Measurements from ENCODE around the gene EFNA2. TPM values are rescaled to one million over a fixed set of nuclear protein-coding genes. Genes with fewer than 3 reads are reported as not detected.

The EFNA2 gene
- total RNA-seq, 1 experiment from 2014 or later: 12.2 TPM

DNA sequence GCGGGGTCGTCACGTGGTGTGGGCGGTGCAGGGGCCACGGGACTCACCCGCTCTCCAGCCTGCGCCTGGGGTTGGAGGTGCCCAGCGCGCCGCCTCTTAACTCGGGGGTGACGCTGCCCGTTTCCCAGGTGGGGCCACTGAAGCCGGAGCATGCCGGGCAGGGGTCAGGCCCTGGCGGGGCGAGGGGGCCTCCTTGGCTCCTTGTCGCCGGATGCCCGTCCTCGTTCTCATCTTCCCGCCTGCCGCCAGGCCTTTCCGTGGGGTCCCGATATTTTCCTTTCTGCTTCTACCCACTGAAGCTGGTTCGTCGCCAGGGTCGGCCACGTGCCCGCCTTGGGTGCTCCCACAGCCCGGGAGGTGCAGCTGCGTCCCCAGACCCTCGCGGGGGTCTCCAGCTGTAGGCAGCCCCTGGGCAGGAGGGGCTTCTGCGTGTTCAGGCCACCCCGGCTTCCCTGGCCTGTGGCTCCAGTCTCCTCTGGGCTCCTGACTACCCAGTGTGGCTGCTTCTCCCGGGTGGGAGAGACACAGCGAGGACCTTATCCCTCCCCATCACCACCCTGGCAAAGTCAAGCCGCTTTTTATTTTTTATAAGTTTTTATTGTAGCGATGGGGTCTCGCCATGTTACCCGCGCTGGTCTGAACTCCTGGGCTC lies 9.6 kb upstream of the EFNA2 start (continued):
- TF ChIP-seq, protein P1, sequence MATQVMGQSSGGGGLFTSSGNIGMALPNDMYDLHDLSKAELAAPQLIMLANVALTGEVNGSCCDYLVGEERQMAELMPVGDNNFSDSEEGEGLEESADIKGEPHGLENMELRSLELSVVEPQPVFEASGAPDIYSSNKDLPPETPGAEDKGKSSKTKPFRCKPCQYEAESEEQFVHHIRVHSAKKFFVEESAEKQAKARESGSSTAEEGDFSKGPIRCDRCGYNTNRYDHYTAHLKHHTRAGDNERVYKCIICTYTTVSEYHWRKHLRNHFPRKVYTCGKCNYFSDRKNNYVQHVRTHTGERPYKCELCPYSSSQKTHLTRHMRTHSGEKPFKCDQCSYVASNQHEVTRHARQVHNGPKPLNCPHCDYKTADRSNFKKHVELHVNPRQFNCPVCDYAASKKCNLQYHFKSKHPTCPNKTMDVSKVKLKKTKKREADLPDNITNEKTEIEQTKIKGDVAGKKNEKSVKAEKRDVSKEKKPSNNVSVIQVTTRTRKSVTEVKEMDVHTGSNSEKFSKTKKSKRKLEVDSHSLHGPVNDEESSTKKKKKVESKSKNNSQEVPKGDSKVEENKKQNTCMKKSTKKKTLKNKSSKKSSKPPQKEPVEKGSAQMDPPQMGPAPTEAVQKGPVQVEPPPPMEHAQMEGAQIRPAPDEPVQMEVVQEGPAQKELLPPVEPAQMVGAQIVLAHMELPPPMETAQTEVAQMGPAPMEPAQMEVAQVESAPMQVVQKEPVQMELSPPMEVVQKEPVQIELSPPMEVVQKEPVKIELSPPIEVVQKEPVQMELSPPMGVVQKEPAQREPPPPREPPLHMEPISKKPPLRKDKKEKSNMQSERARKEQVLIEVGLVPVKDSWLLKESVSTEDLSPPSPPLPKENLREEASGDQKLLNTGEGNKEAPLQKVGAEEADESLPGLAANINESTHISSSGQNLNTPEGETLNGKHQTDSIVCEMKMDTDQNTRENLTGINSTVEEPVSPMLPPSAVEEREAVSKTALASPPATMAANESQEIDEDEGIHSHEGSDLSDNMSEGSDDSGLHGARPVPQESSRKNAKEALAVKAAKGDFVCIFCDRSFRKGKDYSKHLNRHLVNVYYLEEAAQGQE (IDR thresholded peaks at IDR 0.05; ENCODE audit: low read depth): no peak
- TF ChIP-seq CEBPB (IDR thresholded peaks at IDR 0.05; ENCODE audit: low read depth) (no peak), POLR2AphosphoS5 (IDR thresholded peaks at IDR 0.05; ENCODE audit: low read depth, low read length) (peak; percentile 35; the same call in 1 of the 2 replicates), EZH2phosphoT487 (IDR thresholded peaks at IDR 0.05; ENCODE audit: borderline replicate concordance) (no peak), SIN3A (IDR thresholded peaks at IDR 0.05; ENCODE audit: low read depth) (peak; percentile 62; the same call in 1 of the 2 replicates), EGR1 (IDR thresholded peaks at IDR 0.05; ENCODE audit: low read depth) (peak; percentile 98; the same call in 1 of the 2 replicates), CBX3 (IDR thresholded peaks at IDR 0.05; ENCODE audit: low read depth) (no peak), ZNF274 (IDR thresholded peaks at IDR 0.05; ENCODE audit: low read depth, low read length) (no peak), JUND (IDR thresholded peaks at IDR 0.05) (no peak)

DNA sequence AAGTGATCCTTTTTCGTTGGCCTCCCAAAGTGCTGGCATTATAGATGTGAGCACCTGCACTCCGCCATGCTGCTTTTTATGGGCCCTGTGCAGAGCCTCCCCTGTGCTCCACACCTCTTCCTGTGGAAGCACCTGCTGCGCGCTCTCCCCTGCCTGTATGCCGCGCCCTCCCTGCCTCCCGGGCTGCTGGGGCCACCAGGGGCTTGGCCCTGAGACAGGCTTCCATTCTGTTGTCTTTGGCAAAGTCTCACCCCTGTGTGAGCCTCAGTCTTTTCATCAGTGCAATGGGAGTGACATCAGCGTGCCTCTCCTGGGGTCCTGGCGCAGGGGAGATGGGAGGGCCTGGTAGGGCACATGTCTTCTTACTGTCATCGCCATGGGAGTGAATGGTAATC lies 9.0 kb upstream of the EFNA2 start:
- no peak for ATAC-seq
- TF ChIP-seq JUND (IDR thresholded peaks at IDR 0.05) (no peak), YY1 (IDR thresholded peaks at IDR 0.05; ENCODE audit: extremely low read depth, insufficient replicate concordance, low read depth, low read length) (no peak), EZH2phosphoT487 (IDR thresholded peaks at IDR 0.05; ENCODE audit: borderline replicate concordance) (no peak), FOSL1 (IDR thresholded peaks at IDR 0.05; ENCODE audit: low read depth) (no peak), SRF (IDR thresholded peaks at IDR 0.05; ENCODE audit: low read depth) (no peak), ZNF274 (IDR thresholded peaks at IDR 0.05; ENCODE audit: low read depth, low read length) (no peak)
- TF ChIP-seq, protein P2, sequence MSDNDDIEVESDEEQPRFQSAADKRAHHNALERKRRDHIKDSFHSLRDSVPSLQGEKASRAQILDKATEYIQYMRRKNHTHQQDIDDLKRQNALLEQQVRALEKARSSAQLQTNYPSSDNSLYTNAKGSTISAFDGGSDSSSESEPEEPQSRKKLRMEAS (IDR thresholded peaks at IDR 0.05): no peak
- TF ChIP-seq, protein P3, sequence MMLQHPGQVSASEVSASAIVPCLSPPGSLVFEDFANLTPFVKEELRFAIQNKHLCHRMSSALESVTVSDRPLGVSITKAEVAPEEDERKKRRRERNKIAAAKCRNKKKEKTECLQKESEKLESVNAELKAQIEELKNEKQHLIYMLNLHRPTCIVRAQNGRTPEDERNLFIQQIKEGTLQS (IDR thresholded peaks at IDR 0.05): no peak
- TF ChIP-seq, protein P4, sequence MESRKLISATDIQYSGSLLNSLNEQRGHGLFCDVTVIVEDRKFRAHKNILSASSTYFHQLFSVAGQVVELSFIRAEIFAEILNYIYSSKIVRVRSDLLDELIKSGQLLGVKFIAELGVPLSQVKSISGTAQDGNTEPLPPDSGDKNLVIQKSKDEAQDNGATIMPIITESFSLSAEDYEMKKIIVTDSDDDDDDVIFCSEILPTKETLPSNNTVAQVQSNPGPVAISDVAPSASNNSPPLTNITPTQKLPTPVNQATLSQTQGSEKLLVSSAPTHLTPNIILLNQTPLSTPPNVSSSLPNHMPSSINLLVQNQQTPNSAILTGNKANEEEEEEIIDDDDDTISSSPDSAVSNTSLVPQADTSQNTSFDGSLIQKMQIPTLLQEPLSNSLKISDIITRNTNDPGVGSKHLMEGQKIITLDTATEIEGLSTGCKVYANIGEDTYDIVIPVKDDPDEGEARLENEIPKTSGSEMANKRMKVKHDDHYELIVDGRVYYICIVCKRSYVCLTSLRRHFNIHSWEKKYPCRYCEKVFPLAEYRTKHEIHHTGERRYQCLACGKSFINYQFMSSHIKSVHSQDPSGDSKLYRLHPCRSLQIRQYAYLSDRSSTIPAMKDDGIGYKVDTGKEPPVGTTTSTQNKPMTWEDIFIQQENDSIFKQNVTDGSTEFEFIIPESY (IDR thresholded peaks at IDR 0.05; ENCODE audit: extremely low read depth, insufficient replicate concordance, low read length): no peak

More for the DNA sequence above, 9.0 kb upstream of the EFNA2 start:
- no peaks in the 10 kb centered on the region for H3K9me3 ChIP-seq (ENCODE audit: control insufficient read depth in 1 of 2, insufficient read depth in 1 of 2, low read depth in 1 of 2, low read length in 2 of 2)
- H2AFZ ChIP-seq (ENCODE audit: low read depth, low read length, poor library complexity, severe bottlenecking): no peak overlapping the region
- peaks cover 20 to 30% of the 10 kb centered on the region in 2 experiments; a peak in 3 of 4 replicates for H3K36me3 ChIP-seq (ENCODE audit: control insufficient read depth in 1 of 2, insufficient read depth in 2 of 2, low read length in 2 of 2)
- DNase-seq (ENCODE audit: low read depth, low spot score): no peak
- ChIA-PET CTCF (no interaction called here), POLR2A (no interaction called here), RAD21 (ENCODE audit: low non-redundant PET in 1 of 2, low total read pairs in 2 of 2, uncharacterized antibody in 2 of 2, unreplicated experiment in 2 of 2) (no interaction called here)
- H3K27ac ChIP-seq (ENCODE audit: low read depth, low read length): peak overlapping the region; percentile 100
- H3K9ac ChIP-seq (ENCODE audit: low read length): peak overlapping the region; percentile 97
- H3K27me3 ChIP-seq (ENCODE audit: insufficient read depth, low read length): no peaks in the 10 kb centered on the region
- peak overlapping the region; percentile 99 for H3K4me2 ChIP-seq (ENCODE audit: low read length)
- no peaks in the 10 kb centered on the region for H3K9me2 ChIP-seq (ENCODE audit: insufficient read depth)
- peaks cover 17 to 43% of the 10 kb centered on the region in 2 experiments for H3K4me1 ChIP-seq (ENCODE audit: control insufficient read depth in 1 of 2, insufficient read depth in 2 of 2, low read length in 2 of 2)
- H3K79me2 ChIP-seq (ENCODE audit: insufficient read depth, low read length): peaks cover 51% of the 10 kb centered on the region
- intact Hi-C loops (cut with micrococcal nuclease): loop anchor here (10.0 kb wide), 1 partner anchor 128 kb away; the partner anchor contains the start of genes DAZAP1 and GAMT
- no peaks in the 10 kb centered on the region for H4K20me1 ChIP-seq (ENCODE audit: insufficient read depth)
- BruUV-seq (replicated peaks): no TSS peak
- peak overlapping the region; percentile 84 to 85 for H3K4me3 ChIP-seq (replicated peaks in 1 of 2; ENCODE audit: low read depth in 1 of 2, low read length in 2 of 2)
